ENCODE measurements around the gene CCNT2. TPM values are rescaled to one million over a fixed set of nuclear protein-coding genes. Genes with fewer than 3 reads are reported as not detected.

CCNT2 gene
- total RNA-seq, 1 experiment from 2014 or later = 29.6 TPM

- Histone ChIP-seq H3K9me3 (ENCODE audit: control insufficient read depth, insufficient read depth, low read depth, low read length) (no peaks in the 10 kb centered on the region), H3K36me3 (ENCODE audit: control insufficient read depth, insufficient read depth, low read length) (no peaks in the 10 kb centered on the region), H3K4me3 (ENCODE audit: low read depth in 2 of 2, low read length in 2 of 2) (no peak overlapping the region), H3K27me3 (ENCODE audit: control insufficient read depth, insufficient read depth, low read length) (no peaks in the 10 kb centered on the region; the same call in 1 of the 2 replicates), H3K27ac (ENCODE audit: low read length) (no peak overlapping the region), H3K4me1 (ENCODE audit: control insufficient read depth, insufficient read depth, low read length) (no peaks in the 10 kb centered on the region)
- intact Hi-C loops (cut with micrococcal nuclease; ENCODE audit: unreplicated experiment) = no loop called here
- no TSS peak for BruUV-seq (replicated peaks)
- TF ChIP-seq TCF7L2 (IDR thresholded peaks at IDR 0.05; ENCODE audit: low read depth, low read length) = no peak
- no peak for TF ChIP-seq SIN3A (IDR thresholded peaks at IDR 0.05; ENCODE audit: borderline replicate concordance, insufficient read depth, low read depth, low read length)
- no peak for TF ChIP-seq REST (IDR thresholded peaks at IDR 0.05; ENCODE audit: insufficient read depth in 1 of 2, low read depth in 2 of 2, low read length in 1 of 2)
- TF ChIP-seq POLR2AphosphoS5 (IDR thresholded peaks at IDR 0.05; ENCODE audit: low read depth, low read length) = no peak
- TF ChIP-seq CTCF (IDR thresholded peaks at IDR 0.05) = no peak
- in situ Hi-C loops (cut with HindIII; ENCODE audit: low pct_unique_long_range_greater_than_20kb, low sequenced_read_pairs) = no loop called here
- DNase-seq (ENCODE audit: low read depth, low spot score) (no peak), ATAC-seq (no peak)
- POLR2A ChIA-PET = no interaction called here
- CTCF ChIA-PET = no interaction called here
Observed at GRCh38 chr2:134892282-134893035, 26.2 kb upstream of the CCNT2 start.

GRCh38 chr2:134897932-134898331 lies 20.7 kb upstream of the CCNT2 start:
- no peaks in the 10 kb centered on the region for H3K36me3 ChIP-seq (ENCODE audit: control insufficient read depth, insufficient read depth, low read length)
- no peak for ATAC-seq
- ChIA-PET POLR2A (no interaction called here), CTCF (interaction anchor here (0.6 kb wide), 1 partner anchor 9 kb away, joined by 3 read pairs; no protein-coding TSS in a partner anchor)
- in situ Hi-C loops (cut with HindIII; ENCODE audit: low pct_unique_long_range_greater_than_20kb, low sequenced_read_pairs) (no loop called here), intact Hi-C loops (cut with micrococcal nuclease; ENCODE audit: unreplicated experiment) (loop anchor here (2.0 to 5.0 kb wide), 2 partner anchors 115 to 436 kb away; no protein-coding TSS in a partner anchor)
- no peak overlapping the region for H3K27ac ChIP-seq (ENCODE audit: low read length)
- no peak overlapping the region for H3K4me3 ChIP-seq (ENCODE audit: low read depth in 2 of 2, low read length in 2 of 2)
- peaks cover 12% of the 10 kb centered on the region for H3K27me3 ChIP-seq (ENCODE audit: control insufficient read depth, insufficient read depth, low read length)
- H3K9me3 ChIP-seq (ENCODE audit: control insufficient read depth, insufficient read depth, low read depth, low read length) = no peaks in the 10 kb centered on the region
- no peak for TF ChIP-seq TCF7L2 (IDR thresholded peaks at IDR 0.05; ENCODE audit: low read depth, low read length)
- no peak for TF ChIP-seq POLR2AphosphoS5 (IDR thresholded peaks at IDR 0.05; ENCODE audit: low read depth, low read length)
- H3K4me1 ChIP-seq (ENCODE audit: control insufficient read depth, insufficient read depth, low read length) = no peaks in the 10 kb centered on the region
- no TSS peak for BruUV-seq (replicated peaks)
- no peak for DNase-seq (ENCODE audit: low read depth, low spot score)

- POLR2A ChIA-PET = no interaction called here
- no peaks in the 10 kb centered on the region for H3K4me1 ChIP-seq (ENCODE audit: control insufficient read depth, insufficient read depth, low read length)
- no peak for DNase-seq (ENCODE audit: low read depth, low spot score)
- no peak for TF ChIP-seq POLR2AphosphoS5 (IDR thresholded peaks at IDR 0.05; ENCODE audit: low read depth, low read length)
- no peak for TF ChIP-seq SIN3A (IDR thresholded peaks at IDR 0.05; ENCODE audit: borderline replicate concordance, insufficient read depth, low read depth, low read length)
- TF ChIP-seq TCF7L2 (IDR thresholded peaks at IDR 0.05; ENCODE audit: low read depth, low read length) = no peak
- TF ChIP-seq REST (IDR thresholded peaks at IDR 0.05; ENCODE audit: insufficient read depth in 1 of 2, low read depth in 2 of 2, low read length in 1 of 2) = no peak
- no peak for TF ChIP-seq CTCF (IDR thresholded peaks at IDR 0.05)
- CTCF ChIA-PET = no interaction called here
- no TSS peak for BruUV-seq (replicated peaks)
- intact Hi-C loops (cut with micrococcal nuclease; ENCODE audit: unreplicated experiment) (loop anchor here (5.0 kb wide), 1 partner anchor 437 kb away; no protein-coding TSS in a partner anchor), in situ Hi-C loops (cut with HindIII; ENCODE audit: low pct_unique_long_range_greater_than_20kb, low sequenced_read_pairs) (no loop called here)
- no peak overlapping the region for H3K4me3 ChIP-seq (ENCODE audit: low read depth in 2 of 2, low read length in 2 of 2)
- no peak overlapping the region for H3K27ac ChIP-seq (ENCODE audit: low read length)
- ATAC-seq = no peak
- H3K36me3 ChIP-seq (ENCODE audit: control insufficient read depth, insufficient read depth, low read length) = no peaks in the 10 kb centered on the region
- no peaks in the 10 kb centered on the region for H3K9me3 ChIP-seq (ENCODE audit: control insufficient read depth, insufficient read depth, low read depth, low read length)
- peaks cover 12% of the 10 kb centered on the region for H3K27me3 ChIP-seq (ENCODE audit: control insufficient read depth, insufficient read depth, low read length)
Observed at GRCh38 chr2:134899204-134899603, 19.4 kb upstream of the CCNT2 start.
